Occipital lobe (tissue), 2 donors: ENCODE measurements around the gene RFTN1. TPM values are rescaled to one million over a fixed set of nuclear protein-coding genes. Genes with fewer than 3 reads are reported as not detected.
A peak's percentile ranks its signal among the peaks of the same experiment; 100 is the strongest.

ENCODE experiments used
- DNase-seq: peaks from one replicate; lab custom pipeline; 2025; lab: John Stamatoyannopoulos, UW
- total RNA-seq: library from RNA; depleted of rRNA; stranded (reverse); fragments of >200 nt; gene quantifications from one replicate; pipeline ENCODE4 v1.2.3, GENCODE V29; 2014

RFTN1 gene
- total RNA-seq, 1 donor from 2014 or later, result 6.4 TPM

GRCh38 chr3:16487511-16488175, 25.9 kb downstream of the RFTN1 start:
- no peak for DNase-seq

- no peak for DNase-seq
Measured at GRCh38 chr3:16486951-16487480, 26.5 kb downstream of the RFTN1 start.

- no peak for DNase-seq
Measured at GRCh38 chr3:16486201-16486600, 27.3 kb downstream of the RFTN1 start.

DNA sequence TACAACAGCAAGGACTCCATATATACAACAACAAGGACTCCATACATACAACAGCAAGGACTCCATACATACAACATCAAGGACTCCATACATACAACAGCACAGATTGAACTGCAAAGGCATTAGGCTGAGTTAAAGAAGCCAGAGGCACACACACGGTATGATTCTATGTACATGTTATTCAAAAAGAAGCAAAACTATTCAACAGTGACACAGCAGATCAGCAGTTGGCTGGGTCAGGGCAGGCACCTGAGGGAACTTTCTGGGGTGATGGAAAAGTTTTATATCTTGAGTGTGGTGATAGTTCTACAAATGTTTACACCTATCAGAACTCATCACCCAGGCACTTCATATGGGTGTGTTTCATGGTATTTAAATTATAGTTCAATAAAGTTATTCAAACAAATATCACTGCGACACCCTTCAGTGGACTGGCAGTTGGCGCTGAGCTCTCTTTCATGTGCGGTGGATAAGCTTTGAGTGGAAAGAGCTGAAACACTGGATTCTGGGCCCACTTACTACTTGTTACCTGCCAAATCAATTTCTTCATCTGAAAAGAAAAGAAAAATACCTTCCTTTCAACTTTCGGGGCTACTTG, 28.0 kb downstream of the RFTN1 start:
- DNase-seq, result no peak

GRCh38 chr3:16484984-16485383, 28.5 kb downstream of the RFTN1 start:
- DNase-seq, result no peak

GRCh38 chr3:16484216-16484615, 29.3 kb downstream of the RFTN1 start:
- no peak for DNase-seq

DNA sequence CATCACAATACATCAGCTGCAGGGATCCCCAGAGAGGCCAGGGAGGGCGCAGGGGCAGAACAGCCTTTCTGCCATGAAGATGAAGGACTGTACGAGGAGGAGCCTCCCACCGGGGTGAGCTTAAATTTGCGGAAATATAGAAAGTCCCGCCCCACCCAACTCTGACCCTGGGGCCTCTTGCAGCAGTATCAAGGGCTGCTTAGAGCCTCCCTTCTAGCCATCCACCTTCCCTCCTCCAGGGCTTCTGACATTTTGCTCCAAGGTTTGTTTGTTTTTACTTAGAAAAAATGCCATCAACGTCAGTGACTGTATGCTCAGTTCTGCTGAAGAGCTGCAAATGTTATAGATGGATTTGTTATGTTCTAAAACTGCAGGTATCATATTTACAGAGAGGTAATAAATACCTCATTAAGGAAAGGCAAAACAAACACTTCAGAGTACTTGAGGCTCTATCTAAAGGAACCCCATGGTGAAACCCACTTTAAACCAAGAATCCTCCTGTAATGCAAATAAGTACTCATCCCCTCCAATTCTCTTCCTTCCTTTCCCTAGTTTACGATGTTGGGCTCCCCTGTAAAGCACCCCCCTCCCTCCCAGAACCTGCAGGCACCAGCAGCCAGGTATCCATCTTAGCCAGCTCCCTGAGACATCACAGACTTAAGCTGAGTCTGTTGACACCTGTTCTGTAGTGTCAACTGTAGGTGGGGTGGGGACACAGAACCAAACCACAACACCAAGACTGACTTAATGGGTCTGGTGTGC, 30.5 kb downstream of the RFTN1 start:
- no peak for DNase-seq

- no peak for DNase-seq
Measured at GRCh38 chr3:16482194-16482769, 31.2 kb downstream of the RFTN1 start.

GRCh38 chr3:16481546-16481897, 32.0 kb downstream of the RFTN1 start:
- DNase-seq, result no peak

- no peak for DNase-seq
Measured at GRCh38 chr3:16480861-16481545, 32.5 kb downstream of the RFTN1 start.

GRCh38 chr3:16478516-16478915, 35.0 kb downstream of the RFTN1 start:
- DNase-seq, result no peak

DNA sequence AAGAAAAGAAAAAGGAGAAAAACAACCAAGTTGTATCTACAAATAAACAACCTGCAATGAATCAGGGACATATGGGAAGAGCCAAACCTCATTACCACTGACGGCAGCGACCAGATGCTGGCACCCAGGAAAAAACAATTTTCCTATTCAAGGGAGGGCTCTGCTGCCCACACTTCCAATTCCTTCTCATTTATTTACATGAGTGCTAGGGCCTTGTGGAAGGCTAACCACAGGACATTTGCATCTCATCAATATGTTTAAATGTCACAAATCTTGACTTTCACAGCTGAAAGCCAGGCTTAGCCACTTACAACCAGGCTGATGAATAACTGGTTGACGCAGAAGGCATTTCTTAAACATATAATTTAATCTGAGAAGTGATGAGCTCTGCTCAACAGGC, 36.0 kb downstream of the RFTN1 start:
- no peak for DNase-seq

DNA sequence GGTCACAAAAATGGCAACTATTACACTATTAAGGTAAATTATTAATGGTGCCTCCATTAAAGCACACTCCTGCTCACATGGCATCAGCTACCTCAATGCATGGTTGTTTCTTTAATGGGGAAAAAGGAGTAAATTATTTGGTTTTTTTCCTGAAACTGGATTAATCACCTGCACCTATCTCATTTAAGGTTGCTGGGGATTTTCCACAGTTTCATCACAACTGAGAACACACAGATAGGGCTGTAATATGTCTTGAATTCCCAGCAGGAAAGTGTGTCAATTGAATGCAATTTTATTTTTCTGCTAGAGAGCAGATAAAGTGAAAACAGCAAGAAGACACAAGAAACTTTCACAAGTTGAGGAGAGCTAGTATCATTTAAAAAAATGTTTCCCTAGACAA, 36.4 kb downstream of the RFTN1 start:
- DNase-seq, result no peak

DNA sequence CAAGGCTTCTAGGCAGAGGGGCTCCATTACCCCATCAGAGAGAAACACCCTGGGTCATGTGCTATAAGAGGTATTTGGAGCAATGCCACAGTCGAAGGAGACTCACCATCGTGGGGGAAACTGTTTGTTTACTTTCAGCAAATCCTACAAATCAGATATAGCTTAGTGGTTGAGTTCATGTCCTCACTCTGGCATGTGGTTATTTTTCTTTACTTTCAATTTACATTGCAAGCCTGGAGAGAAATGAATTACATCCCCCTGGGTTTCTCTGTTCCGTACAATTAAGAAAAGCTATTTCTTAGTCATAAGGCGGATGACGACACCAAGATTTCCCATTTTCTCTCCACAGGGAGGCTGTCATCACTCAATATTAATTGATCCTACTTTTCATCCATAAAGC, 36.9 kb downstream of the RFTN1 start:
- no peak for DNase-seq

- DNase-seq, result peak; percentile 43
Measured at GRCh38 chr3:16475766-16476165, 37.7 kb downstream of the RFTN1 start.

DNA sequence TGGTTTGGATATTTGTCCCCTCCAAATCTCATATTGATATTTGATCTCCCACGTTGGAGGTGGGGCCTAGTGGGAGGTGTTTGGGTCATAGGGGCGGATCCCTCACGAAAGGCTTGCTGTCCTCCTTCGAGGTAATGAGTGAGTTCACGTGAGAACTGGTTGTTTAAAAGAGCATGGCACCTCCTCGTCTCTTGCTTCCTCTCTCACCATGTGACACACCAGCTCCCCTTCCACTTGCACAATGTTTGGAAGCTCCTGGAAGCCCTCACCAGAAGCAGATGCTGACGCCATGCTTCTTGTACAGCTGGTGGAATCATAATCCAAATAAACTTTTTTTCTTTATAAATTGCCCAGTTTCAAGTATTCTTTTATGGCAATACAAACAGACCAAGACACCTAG, 38.6 kb downstream of the RFTN1 start:
- DNase-seq, result no peak

DNA sequence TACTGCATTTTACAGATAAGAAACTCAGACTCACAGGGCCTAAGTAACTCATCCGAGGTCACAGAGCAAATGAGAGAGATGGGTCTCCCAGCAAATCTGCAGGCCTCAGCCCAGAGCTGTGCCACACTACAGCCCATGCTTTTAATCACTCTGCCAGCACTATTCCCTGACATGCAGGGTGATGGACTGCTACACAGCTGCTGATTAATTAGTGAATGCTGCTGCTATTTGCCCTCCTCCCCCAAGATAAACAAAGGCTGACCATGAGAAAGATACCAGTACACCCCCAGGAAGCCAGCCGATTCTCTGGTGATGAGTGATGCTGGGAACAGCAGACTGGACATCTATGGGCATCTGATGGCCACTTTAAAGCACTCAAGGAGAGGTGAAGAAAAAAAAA, 39.3 kb downstream of the RFTN1 start:
- DNase-seq, result no peak

- no peak for DNase-seq
Measured at GRCh38 chr3:16472593-16472992, 40.9 kb downstream of the RFTN1 start.

- DNase-seq, result no peak
Measured at GRCh38 chr3:16471897-16472296, 41.6 kb downstream of the RFTN1 start.

- DNase-seq, result no peak
Measured at GRCh38 chr3:16470590-16470989, 42.9 kb downstream of the RFTN1 start.

- no peak for DNase-seq
Measured at GRCh38 chr3:16468336-16469098, 45.0 kb downstream of the RFTN1 start.
